Endothelial cell of umbilical vein (primary cell): ENCODE measurements around the gene SKA1. TPM values are rescaled to one million over a fixed set of nuclear protein-coding genes. Genes with fewer than 3 reads are reported as not detected.

Experiments
- BruUV-seq: library from RNA; stranded (reverse); fragments of 400-500 nt; replicated peaks from 2 replicates; lab custom pipeline; 2021; lab: Mats Ljungman, UMichigan
- CTCF ChIA-PET: fragments of 300-600, 350-600 bp; sonication (Branson Sonifier 250); formaldehyde crosslinking; loops from one replicate; lab custom pipeline; 2021; ENCODE audit warnings: antibody characterized with exemption, inconsistent platforms; lab: Charles Lee
- POLR2A ChIA-PET: fragments of 300-600, 350-600 bp; sonication (Branson Sonifier 250); formaldehyde crosslinking; loops from one replicate; lab custom pipeline; 2021; ENCODE audit warnings: antibody characterized with exemption, inconsistent platforms; lab: Charles Lee
- DNase-seq: peaks from one replicate; pipeline ENCODE4 v3.0.0-alpha.2; 2011; ENCODE audit warnings: low read depth, low spot score
- FAIRE-seq: peaks from 2 replicates; lab custom pipeline; 2011; peaks lifted over from hg19 to GRCh38; lab: Jason Lieb, UNC
- H2AFZ ChIP-seq: 2 replicates; pipeline ENCODE4 v1.6.0; 2012; ENCODE audit warnings: low read depth, low read length, control low read depth, inconsistent platforms
- H3K27ac ChIP-seq: 2 replicates; pipeline ENCODE4 v1.5.1; 2011; ENCODE audit warnings: low read depth, mild to moderate bottlenecking, control low read depth, low read length, moderate library complexity; ENCODE audit not compliant: insufficient read depth
- H3K27me3 ChIP-seq, 2 experiments: 2 replicates each; pipeline versions ENCODE4 v1.6.0 to v1.6.1; 2011; ENCODE audit warnings: low read length in 2 of 2, mixed read lengths in 1 of 2; ENCODE audit not compliant: control insufficient read depth in 2 of 2, insufficient read depth in 2 of 2
- H3K36me3 ChIP-seq, 2 experiments: 2 replicates in 1 of 2; 3 replicates in 1 of 2; pipeline ENCODE4 v1.5.1; 2011; ENCODE audit warnings: low read length in 2 of 2, mild to moderate bottlenecking in 1 of 2, moderate library complexity in 1 of 2; ENCODE audit not compliant: control insufficient read depth in 2 of 2, insufficient read depth in 2 of 2; ENCODE audit errors: extremely low read depth in 1 of 2
- H3K4me1 ChIP-seq: 3 replicates; pipeline ENCODE4 v1.5.1; 2011; ENCODE audit warnings: mild to moderate bottlenecking, low read length; ENCODE audit not compliant: control insufficient read depth, insufficient read depth; ENCODE audit errors: extremely low read depth
- H3K4me2 ChIP-seq: 2 replicates; pipeline ENCODE4 v1.6.1; 2011; ENCODE audit warnings: low read length, control low read depth, mixed read lengths; ENCODE audit not compliant: insufficient read depth
- H3K4me3 ChIP-seq, 3 experiments: fragments of 200-600 bp in 1 of 3; sonication (generic), shearing (Covaris generic) in 1 of 3; replicated peaks in 1 of 3; 2 replicates each; pipeline ENCODE4 v1.5.1; 2011 to 2016; ENCODE audit warnings: control low read depth in 3 of 3, low read length in 3 of 3, mild to moderate bottlenecking in 2 of 3, inconsistent platforms in 1 of 3, low read depth in 1 of 3, moderate library complexity in 1 of 3; ENCODE audit not compliant: insufficient read depth in 1 of 3
- H3K79me2 ChIP-seq: 2 replicates; pipeline ENCODE4 v1.6.0; 2012; ENCODE audit warnings: low read length, inconsistent platforms; ENCODE audit not compliant: control insufficient read depth, insufficient read depth
- H3K9ac ChIP-seq: replicated peaks from 2 replicates; pipeline ENCODE3; 2011; ENCODE audit warnings: low read length, control low read depth; ENCODE audit not compliant: insufficient read depth; ENCODE audit errors: extremely low read depth
- H3K9me1 ChIP-seq: replicated peaks from 3 replicates; pipeline ENCODE4 v1.6.0; 2011; ENCODE audit warnings: mild to moderate bottlenecking, low read length; ENCODE audit not compliant: control insufficient read depth, insufficient read depth; ENCODE audit errors: extremely low read depth
- H3K9me3 ChIP-seq: replicated peaks from 2 replicates; pipeline ENCODE4 v1.5.1; 2012; ENCODE audit warnings: low read length, inconsistent platforms; ENCODE audit not compliant: control insufficient read depth, insufficient read depth
- H4K20me1 ChIP-seq: replicated peaks from 2 replicates; pipeline ENCODE3; 2011; ENCODE audit warnings: mild to moderate bottlenecking, low read length; ENCODE audit not compliant: control insufficient read depth, insufficient read depth; ENCODE audit errors: extremely low read depth
- CTCF ChIP-seq, 2 donors: IDR thresholded peaks; 1 replicate in 1 of 2; 2 replicates in 1 of 2; pipeline ENCODE4 v1.5.1; 2011; ENCODE audit warnings: low read length in 2 of 2, mild to moderate bottlenecking in 2 of 2, moderate library complexity in 2 of 2, control low read depth in 1 of 2, inconsistent platforms in 1 of 2, low read depth in 1 of 2; ENCODE audit not compliant: insufficient read depth in 1 of 2; ENCODE audit errors: extremely low read depth in 1 of 2
- EZH2 ChIP-seq: IDR thresholded peaks from 2 replicates; pipeline ENCODE4 v1.6.1; 2012; ENCODE audit warnings: borderline replicate concordance, low read depth, mild to moderate bottlenecking, moderate library complexity, low read length, inconsistent platforms; ENCODE audit not compliant: severe bottlenecking
- FOS ChIP-seq: IDR thresholded peaks from 2 replicates; pipeline ENCODE4 v1.6.1; 2011; ENCODE audit warnings: mild to moderate bottlenecking, low read length, moderate library complexity, borderline replicate concordance; ENCODE audit not compliant: insufficient read depth
- MYC ChIP-seq: IDR thresholded peaks from one replicate; pipeline ENCODE4 v1.6.1; 2011; ENCODE audit warnings: mild to moderate bottlenecking, low read depth, low read length
- POLR2A ChIP-seq: IDR thresholded peaks from 2 replicates; pipeline ENCODE4 v1.6.1; 2012; ENCODE audit warnings: low read depth, mild to moderate bottlenecking, control low read depth, low read length
- dilution Hi-C: fragments of 300-500 bp; cut with MboI; formaldehyde crosslinking; loops from one replicate; pipeline ENCODE4 v1.15.0; 2019; ENCODE audit warnings: low sequenced_read_pairs; ENCODE audit not compliant: extremely low pct_ligation_motif_present
- intact Hi-C: fragments of 100-400 bp; cut with micrococcal nuclease; formaldehyde crosslinking; loops from one replicate; pipeline ENCODE4 v1.10.0; 2022
- polyA plus RNA-seq, 4 experiments: library from polyadenylated mRNA; depleted of rRNA in 3 of 4; stranded (reverse) in 3 of 4; unstranded in 1 of 4; fragments of >200 nt; gene quantifications; 2 replicates each; pipeline versions ENCODE4 v1.2.1 to v1.2.3, GENCODE V29; 2011 to 2012; ENCODE audit warnings: missing spikeins in 1 of 4
- total RNA-seq: library from RNA; stranded (reverse); gene quantifications from 2 replicates; pipeline ENCODE4 v1.2.3, GENCODE V29; 2021

Gene SKA1
- total and polyA plus RNA-seq, 2 donors (not counting 3 experiments of a cell fraction or from before 2014, with no cell fraction given) = 8.7 to 23.9 TPM

GRCh38 chr18:50373561-50374219 is 1.2 kb upstream of the SKA1 start:
- Histone ChIP-seq H3K4me1 (peaks cover 9% of the 10 kb centered on the region), H2AFZ (no peak overlapping the region), H3K4me2 (no peak overlapping the region), H4K20me1 (no peaks in the 10 kb centered on the region), H3K27me3 (peaks cover 0 to 3% of the 10 kb centered on the region in 2 experiments), H3K79me2 (peaks cover 15% of the 10 kb centered on the region), H3K9ac (no peak overlapping the region), H3K4me3 (no peak overlapping the region), H3K27ac (no peak overlapping the region), H3K9me3 (no peaks in the 10 kb centered on the region), H3K9me1 (no peaks in the 10 kb centered on the region), H3K36me3 (no peaks in the 10 kb centered on the region)
- intact Hi-C loops (loop anchor here (2.0 kb wide), 2 partner anchors 87 to 107 kb away; partner anchors contain the start of genes CFAP53 and CXXC1), dilution Hi-C loops (no loop called here)
- no TSS peak for BruUV-seq
- CTCF ChIA-PET = no interaction called here
- DNase-seq (no peak), FAIRE-seq (no peak)
- POLR2A ChIA-PET = no interaction called here
- TF ChIP-seq MYC = no peak
- no peak for TF ChIP-seq CTCF (IDR thresholded peaks at IDR 0.05; ENCODE audit: extremely low read depth in 1 of 2, insufficient read depth in 1 of 2, low read depth in 1 of 2, low read length in 2 of 2)
- TF ChIP-seq POLR2A = no peak
- TF ChIP-seq EZH2 = no peak
- TF ChIP-seq FOS = no peak
